Stimulated activated CD4-positive, alpha-beta T cell treated with anti-CD3 and anti-CD28 coated beads, Interleukin-15, amount 100 ng/mL, for 48 hours (primary cell): ENCODE results near the gene CCDC51.
"Not testable (repeated sequence)": the region's sequence is repeated elsewhere in the genome, so short reads cannot be mapped to it uniquely, and the experiment has no call there.

Experiments used
- DNase-seq, 2 donors: peaks; one replicate each; pipeline ENCODE4 v3.0.0-alpha.2; 2020; ENCODE audit warnings: low read depth in 2 of 2

CCDC51 gene

DNA sequence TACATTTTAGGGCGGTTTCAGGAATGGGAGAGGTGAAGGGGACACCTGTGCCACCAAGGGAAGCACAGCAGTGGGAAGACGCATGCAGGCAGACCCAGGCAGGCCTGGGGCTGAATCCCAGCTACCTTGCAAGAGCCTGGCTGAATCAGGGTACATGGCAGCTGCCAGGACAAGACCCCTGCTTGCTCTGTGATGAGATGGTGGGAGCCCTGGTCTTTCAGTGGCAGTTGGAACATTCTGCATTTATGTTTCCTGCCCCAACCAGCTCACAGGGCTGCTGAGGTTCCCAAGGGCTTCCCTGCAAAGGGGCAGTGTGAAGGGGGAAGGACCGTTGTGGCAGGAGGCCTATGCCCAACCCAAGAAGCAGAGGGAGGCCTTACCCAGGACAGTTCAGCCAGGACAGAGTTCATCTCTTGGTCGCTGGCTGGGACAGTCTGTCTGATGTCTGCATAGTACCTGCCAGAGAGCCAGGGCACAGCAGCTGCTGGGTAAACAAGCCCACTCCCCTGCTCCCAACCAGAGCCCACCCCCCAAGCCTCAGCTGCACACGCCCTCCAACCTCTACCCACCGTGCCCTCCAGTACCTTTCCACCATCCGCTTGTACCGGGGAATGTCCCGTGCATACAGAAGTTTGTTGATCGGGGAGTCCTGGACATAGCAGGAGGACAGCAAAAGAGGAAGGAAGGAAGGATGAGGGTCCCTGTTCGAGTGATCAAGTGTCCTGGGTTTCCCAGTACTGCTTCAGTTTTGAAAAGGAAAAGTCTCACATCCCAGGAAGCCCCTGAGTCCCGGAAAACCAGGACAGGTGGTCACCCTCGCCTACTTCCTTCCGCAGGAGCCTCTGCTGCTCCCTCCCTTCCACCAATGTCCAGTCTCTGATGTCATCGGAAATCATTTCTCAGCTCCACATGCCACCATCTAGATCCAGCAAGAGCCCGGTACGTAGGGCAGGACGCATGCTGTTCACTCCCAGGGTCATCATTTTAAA, 33.2 kb downstream of the CCDC51 start:
- DNase-seq = no peak

DNA sequence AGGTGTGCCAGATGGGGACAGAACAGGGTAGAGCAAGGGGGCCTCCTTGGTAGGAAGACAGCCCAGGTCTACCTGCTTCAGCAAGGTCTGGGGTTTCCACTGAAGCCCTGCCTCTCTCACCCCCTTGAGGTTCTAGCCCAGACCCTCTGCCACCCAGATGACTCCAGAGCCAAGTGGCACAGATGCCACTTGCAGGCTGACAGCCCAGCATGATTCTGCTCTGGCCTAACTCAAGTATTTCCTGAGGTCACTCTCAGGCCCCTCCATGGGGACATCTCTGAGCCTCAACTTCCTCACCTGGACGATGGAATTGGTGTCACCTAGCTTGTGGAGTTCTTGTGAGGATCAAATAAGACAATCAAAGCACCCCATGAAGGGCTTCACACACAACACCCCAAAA, 33.9 kb downstream of the CCDC51 start:
- no peak for DNase-seq

- no peak for DNase-seq
These were observed 34.5 kb downstream of the CCDC51 start for GRCh38 chr3:48405343-48405881.

GRCh38 chr3:48404440-48405342, 35.2 kb downstream of the CCDC51 start:
- DNase-seq = no peak

GRCh38 chr3:48403533-48404439, 36.1 kb downstream of the CCDC51 start:
- no peak for DNase-seq

DNA sequence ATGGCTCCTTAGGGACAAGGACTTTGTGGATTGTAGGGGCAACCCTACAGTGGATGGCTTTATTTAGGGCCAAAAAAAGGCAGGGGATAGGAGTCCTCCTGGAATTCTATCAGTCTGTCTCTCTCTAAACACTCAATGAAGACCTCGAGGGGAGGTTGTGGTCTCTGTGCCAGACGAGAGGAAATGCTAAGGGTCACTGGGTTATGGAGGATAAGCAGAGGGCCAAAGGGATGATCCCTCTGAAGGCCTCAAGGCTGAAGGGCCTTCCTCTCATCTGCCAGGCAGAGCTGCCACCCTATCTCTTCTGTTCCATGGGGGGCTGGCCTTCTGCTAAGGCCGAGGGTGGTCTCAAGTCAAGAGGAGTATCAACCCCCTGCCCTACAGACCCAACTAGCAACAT, 37.0 kb downstream of the CCDC51 start:
- DNase-seq = no peak

DNA sequence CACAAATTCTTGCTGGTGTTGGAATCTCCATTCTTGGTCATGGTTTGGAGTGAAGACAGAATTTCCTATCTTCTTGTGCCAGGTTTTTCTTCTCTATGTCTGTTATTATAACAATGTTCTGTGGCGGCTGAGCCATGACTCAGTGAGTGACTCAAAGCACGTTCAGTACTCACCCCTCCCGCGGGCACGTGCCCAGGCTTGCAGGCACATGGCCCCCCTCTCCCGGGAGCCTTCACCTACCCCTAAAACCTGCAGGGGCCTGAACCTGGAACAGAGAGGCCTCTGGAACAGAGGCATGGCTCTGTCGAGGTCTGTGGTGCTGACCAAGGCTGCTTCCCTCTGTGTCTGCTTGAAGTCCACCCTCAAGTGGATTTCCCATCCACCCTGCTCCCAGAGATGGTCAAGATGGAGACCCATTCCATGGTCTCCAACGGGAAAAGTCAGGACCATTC, 37.6 kb downstream of the CCDC51 start:
- DNase-seq = no peak

DNA sequence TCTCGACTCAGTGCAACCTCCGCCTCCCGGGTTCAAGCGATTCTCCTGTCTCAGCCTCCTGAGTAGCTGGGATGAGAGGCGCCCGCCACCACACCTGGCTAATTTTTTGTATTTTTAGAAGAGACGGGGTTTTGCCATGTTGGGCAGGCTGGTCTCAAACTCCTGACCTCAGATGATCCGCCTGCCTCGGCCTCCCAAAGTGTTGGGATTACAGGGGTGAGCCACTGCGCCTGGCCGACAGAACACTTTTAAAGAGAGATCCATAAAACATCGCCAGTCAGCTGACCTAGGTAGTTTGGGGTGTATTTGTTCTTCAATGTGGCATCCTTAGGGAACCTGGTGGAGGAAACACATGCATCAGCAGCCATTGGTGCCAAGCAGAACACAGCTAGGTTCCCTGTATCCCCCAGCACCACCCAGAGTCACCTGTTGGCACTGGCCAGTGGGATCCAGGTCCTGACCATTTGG, 38.5 kb downstream of the CCDC51 start:
- DNase-seq = not testable (repeated sequence)

DNA sequence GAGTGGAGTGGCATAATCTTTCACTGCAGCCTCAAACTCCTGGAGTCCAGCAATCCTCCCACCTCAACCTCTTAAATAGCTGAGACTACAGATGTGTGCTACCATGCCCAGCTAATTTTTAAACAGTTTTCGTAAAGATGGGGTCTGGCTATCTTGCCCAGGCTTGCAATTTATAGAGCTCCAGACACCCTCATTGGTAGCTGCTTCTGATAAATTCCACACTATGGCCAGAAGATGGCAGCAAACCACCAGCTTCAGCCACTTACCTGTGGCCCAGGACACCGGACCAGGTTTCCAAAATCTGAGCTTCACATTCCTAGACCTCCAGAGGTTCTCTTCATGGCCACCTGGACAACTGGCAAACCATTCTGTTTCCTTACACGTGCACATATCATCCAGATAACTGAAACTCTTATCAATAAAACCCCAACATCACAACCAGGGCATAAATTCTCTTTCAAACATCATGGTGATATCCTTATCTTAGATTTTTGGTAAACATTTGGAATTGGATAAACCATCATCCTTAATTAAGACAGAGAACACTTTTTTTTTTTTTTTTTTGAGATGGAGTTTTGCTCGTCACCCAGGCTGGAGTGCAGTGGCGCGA, 39.0 kb downstream of the CCDC51 start:
- peak; percentile 30 to 47 for DNase-seq

DNA sequence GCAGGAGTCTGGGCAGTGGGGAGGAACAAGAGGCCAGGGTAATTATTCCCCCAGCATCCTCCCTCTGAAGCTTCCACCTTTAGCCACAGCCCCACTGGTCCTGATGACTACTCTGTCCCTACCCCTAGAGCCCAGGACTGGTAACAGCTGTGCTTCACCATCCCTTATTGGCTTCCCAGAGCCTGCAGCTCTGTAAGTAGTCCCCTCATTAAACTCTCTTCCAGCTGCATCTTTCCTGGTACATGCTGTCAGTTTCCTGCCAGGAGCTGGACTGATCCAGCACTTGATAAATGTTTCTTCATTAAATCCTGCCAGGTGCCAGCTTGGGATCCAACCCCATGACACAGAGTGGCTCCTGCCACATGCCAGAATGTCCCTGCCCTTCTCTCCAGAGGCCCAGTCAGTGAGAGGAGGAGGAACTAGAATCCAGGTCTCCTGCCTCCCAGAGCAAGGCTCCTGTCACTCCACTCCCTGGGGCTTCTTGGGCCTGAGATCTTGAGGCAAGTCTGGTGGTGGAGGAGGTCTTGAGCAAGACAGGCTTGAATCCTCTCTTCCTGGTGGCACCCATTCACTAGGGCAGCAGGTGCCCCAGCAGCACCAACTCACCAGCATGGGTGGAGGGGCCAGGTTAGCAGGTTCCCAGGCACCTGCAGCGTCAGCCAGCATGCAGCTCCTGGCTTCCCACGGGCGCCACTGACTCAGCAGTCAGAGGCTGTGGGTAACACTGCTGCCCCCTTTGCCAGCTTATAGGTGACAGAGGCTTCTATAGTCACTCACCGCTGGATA, 40.3 kb downstream of the CCDC51 start:
- DNase-seq = no peak

DNA sequence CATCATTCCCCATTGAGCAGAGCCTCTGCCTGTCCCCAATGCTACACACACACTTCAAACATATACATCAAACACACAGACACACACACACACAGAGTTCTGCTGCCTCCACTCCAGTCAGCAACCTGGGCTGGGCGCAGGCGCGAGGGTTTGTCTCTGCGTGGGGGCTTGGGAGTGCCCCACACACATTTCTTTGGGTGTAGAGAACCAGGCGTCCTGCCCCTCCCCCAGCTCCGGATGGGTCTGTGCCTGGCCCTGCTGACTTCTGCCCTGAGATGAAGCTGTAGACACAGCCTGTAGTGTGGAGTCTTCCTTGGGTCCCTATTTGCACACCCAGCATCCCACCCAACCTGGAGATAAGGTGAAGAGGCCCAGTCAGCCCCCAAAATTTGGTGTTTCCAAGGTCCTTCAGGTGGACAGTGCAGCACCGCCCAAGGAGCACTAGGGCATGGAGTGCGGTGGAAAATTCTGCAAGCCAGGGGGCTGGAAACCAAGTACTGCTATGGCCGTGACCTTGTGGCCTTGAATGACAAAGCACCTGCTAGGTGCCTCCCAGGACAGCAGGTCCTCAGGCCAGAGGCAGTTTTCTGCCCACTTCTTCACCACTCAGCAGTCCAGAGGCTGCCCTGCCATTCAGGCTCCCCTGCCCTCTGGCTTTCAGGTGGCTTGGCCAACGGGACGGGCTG, 41.1 kb downstream of the CCDC51 start:
- DNase-seq = no peak

DNA sequence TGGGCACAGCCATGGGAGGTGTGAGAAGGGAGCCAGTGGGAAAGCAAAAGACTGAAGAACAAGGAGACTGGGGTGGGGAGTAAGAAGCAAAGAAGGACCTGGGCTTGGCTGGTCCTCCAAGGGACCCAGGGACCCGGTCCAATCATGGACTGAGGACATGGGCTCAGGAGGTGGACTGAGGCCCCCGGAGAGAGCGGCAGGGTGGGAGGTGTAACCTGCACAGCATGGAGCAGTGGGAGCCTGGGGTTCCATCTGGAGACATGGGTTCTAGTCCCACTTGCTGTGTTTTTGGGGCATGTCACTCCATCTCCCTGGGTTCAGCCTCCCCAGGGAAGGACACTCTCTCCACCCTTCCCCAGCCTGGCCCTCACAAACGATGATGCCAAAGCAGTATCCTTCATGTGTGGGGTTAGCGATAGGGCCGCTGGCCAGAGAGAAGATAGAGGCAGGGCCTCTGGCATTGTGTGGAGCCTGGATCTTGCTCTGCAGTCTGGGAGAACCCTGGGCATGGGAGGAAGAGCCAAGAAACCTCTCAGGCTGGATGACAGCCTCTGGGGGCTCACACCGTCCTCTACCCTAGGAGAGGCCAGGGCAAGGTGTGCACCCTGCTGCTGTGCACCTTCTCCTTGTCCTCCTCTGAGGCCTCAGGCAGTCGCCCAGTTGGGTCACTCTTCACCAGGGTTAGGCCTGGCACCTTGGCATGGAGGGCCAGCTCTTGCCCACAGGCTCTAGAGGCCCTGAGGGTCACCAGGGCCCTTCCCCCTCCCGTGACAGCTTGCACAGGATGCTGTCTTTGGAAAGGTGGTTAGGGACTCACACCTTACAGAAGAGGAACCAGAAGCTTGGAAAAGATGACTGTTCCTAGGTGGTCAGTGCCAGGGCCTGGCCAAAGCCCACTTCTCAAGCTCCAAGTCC, 41.9 kb downstream of the CCDC51 start:
- DNase-seq = no peak

- no peak for DNase-seq
These were observed 44.2 kb downstream of the CCDC51 start for GRCh38 chr3:48395714-48396113.

GRCh38 chr3:48394391-48394790, 45.5 kb downstream of the CCDC51 start:
- DNase-seq = no peak

DNA sequence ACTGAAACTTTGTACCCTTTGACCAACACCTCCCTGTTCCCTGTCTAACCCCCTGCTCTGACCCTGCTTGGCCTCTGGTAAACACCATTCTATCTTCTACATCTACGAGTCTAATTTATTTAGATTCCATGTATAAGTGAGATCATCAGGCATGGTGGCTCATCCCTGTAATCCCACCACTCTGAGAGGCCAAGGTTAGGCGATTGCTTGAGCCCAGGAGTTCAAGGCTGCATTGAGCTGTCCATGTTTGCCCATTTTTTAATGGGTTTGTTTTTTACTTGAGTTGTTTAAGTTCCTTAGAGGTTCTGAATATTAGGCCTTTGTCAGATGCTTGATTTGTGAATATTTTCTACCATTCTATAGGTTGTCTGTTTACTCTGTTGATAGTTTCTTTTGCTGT, 51.0 kb downstream of the CCDC51 start:
- no peak for DNase-seq

GRCh38 chr3:48387634-48388033, 52.3 kb downstream of the CCDC51 start:
- no peak for DNase-seq
